Inflammatory macrophage treated with lipopolysaccharide for 1 hour (primary cell): Measurements from ENCODE around the gene EIF4E2.
"Not testable (repeated sequence)": the region's sequence is repeated elsewhere in the genome, so short reads cannot be mapped to it uniquely, and the experiment has no call there.

Source experiments
- DNase-seq, 2 donors: peaks; one replicate each; pipeline ENCODE4 v3.0.0-alpha.2; 2020 to 2022

EIF4E2 gene

DNA sequence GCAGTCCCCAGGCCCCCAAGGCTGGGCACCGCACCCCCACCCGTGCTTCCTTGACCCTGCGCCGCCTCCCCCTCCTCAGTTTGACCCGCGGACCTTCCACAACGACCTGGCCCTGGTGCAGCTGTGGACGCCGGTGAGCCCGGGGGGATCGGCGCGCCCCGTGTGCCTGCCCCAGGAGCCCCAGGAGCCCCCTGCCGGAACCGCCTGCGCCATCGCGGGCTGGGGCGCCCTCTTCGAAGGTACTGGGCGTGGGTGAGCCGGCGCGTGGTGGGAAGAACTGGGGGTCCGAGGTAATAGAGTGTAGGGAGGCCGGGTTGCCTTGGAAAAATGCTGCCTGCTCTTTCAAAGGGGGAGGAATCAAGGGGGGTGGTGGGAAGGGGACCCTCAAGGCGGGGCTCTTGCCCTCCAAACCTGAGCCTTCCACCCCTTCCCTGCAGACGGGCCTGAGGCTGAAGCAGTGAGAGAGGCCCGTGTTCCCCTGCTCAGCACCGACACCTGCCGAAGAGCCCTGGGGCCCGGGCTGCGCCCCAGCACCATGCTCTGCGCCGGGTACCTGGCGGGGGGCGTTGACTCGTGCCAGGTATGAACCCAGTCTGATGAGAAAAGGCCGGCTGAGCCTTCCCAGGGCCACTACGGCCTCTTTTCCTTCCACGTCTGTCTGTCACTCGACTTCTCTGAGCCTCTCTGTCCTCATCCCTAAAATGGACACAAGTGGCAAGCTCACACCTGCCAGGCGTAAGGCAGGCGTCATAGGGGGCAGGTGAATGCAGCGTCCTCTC, 27.7 kb upstream of the EIF4E2 start:
- DNase-seq: no peak

GRCh38 chr2:232523402-232523681, 27.1 kb upstream of the EIF4E2 start:
- no peak for DNase-seq

DNA sequence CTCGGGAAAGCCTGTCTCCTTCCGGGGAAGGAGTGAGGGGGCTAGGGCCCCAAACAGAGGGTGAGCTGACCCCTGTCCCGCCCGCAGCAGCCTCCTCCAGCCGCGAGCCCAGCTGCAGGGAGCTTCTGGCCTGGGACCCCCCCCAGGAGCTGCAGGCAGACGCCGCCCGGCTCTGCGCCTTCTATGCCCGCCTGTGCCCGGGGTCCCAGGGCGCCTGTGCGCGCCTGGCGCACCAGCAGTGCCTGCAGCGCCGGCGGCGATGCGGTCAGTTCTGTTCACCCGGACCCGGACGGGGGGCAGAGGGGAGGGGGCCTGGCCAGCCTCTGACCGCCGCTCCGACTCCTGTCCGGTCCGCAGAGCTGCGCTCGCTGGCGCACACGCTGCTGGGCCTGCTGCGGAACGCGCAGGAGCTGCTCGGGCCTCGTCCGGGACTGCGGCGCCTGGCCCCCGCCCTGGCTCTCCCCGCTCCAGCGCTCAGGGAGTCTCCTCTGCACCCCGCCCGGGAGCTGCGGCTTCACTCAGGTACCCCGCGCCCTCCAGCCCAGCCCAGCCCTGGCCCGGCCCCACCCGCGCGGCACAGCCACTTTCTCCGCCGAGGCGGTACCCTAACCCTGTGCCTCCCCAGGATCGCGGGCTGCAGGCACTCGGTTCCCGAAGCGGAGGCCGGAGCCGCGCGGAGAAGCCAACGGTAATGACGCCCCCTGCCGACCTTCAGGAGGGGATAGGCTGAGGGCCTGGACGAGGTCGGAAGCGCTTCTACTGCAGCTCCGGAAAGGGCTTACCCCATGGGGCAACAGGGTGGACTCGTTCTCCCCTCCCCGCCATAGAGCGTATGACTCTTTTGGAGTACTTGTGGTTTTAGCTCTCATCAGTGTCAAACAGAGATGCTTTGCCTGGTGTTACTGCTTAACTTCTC, 26.5 kb upstream of the EIF4E2 start:
- peak; percentile 15 to 40 for DNase-seq

- no peak for DNase-seq
These were observed 25.7 kb upstream of the EIF4E2 start for GRCh38 chr2:232524771-232525170.

GRCh38 chr2:232525199-232525598, 25.3 kb upstream of the EIF4E2 start:
- DNase-seq: no peak

GRCh38 chr2:232525791-232526371, 24.6 kb upstream of the EIF4E2 start, which contains the start of gene CHRND:
Gene CHRND, plus strand, starts transcription at chr2:232526160. Its CDS starts 56 bp downstream, at chr2:232526216.
- no peak for DNase-seq

DNA sequence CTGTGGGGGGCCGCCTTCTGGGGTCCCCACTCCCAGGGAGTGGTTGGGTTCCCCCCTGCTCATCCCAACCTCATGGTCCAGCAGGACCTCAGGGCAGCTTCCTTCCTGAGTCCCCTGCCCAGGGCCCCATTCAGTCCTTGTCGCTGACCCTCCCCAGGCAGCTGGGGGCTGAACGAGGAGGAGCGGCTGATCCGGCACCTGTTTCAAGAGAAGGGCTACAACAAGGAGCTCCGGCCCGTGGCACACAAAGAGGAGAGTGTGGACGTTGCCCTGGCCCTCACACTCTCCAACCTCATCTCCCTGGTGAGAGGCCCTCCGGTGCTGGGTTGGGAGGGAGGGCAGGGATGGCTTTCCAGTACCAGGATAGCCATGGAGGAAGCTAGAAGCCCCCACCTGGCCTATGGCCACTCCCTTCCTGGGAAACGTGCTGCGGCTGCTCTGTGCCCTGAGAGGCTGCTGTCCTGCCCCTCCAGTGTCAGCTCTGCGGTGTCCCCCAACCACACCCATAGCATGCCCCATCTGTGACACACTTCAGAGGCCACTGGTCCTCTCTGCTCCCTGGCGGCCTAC, 24.0 kb upstream of the EIF4E2 start:
- DNase-seq: no peak

GRCh38 chr2:232527905-232528470, 22.5 kb upstream of the EIF4E2 start:
- DNase-seq: no peak

- peak; percentile 37 to 54 for DNase-seq
These were observed 21.6 kb upstream of the EIF4E2 start for GRCh38 chr2:232528746-232529460.

DNA sequence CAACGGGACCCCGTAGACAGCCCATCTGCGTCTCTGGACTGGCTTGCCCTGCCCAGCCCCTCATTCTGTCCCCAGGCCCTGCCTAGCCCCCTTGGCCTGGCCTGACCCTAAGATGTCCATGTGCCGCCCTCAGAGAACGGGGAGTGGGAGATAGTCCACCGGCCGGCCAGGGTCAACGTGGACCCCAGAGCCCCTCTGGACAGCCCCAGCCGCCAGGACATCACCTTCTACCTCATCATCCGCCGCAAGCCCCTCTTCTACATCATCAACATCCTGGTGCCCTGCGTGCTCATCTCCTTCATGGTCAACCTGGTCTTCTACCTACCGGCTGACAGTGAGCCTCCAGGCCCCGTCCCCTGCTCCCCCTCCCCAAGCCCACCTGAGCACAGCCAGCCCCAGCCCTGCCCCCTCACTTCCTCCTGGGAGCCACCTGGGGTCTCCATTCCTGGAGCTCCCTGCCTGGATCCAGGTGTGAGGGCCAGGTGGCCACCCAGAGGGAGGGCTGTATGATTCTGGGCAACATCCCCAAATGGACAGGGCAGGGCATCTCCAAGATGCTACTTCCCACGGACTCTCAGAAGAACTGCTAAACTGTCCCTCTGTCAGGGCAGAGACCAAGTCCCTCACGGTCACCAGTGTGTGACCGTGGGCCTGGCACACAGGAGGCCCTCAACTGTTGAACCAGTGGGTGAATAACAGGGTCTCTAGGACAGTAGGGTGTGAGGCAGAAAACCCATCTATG, 20.5 kb upstream of the EIF4E2 start:
- no peak for DNase-seq

DNA sequence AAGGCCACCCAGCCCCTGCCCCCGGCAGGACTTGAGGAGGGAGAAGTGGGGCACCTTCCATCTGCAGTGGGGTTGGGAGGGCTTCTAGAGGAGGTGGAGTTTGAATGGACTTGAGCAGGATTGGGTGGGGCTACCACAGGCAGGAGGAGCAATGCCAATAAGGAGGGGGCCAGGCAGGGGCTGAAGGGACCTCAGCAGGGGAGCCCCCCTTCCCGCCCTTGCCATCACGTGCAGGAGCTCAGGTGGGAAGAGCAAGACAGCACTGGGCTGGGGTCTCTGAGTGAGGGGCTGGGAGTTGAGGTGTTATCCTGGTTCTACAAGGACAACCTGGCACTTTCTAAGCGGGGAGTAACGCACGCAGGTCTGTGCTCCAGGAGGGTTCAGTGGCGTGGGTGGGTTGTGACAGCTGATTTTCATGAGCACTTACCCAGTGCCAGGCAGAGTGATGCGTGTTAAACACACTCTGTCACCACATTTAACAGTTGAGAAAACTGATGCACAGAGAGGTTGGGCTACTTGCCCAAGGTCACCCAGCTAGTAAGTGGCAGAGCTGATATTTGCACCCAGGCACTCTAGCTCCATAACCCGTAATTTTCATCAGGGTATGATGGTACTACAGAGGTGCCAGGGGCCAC, 19.7 kb upstream of the EIF4E2 start:
- DNase-seq: no peak

- DNase-seq: no peak
These were observed 18.1 kb upstream of the EIF4E2 start for GRCh38 chr2:232532419-232532818.

DNA sequence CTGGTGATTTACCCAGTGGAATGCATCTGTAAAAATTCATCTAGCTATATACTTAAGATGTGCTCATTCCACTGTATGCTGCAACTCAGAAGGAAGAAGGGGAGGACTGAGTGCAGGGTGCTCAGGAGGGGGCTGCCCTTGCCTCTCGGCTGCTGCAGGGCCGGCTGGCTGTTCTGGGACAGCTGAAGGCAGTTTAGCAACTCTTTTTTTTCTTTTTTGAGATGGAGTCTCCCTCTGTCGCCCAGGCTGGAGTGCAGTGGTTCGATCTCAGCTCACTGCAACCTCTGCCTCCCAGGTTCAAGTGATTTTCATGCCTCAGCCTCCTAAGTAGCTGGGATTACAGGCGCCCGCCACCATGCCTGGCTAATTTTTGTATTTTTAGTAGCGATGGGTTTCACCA, 17.7 kb upstream of the EIF4E2 start:
- DNase-seq: not testable (repeated sequence)

GRCh38 chr2:232533944-232534710, 16.4 kb upstream of the EIF4E2 start:
- no peak for DNase-seq

DNA sequence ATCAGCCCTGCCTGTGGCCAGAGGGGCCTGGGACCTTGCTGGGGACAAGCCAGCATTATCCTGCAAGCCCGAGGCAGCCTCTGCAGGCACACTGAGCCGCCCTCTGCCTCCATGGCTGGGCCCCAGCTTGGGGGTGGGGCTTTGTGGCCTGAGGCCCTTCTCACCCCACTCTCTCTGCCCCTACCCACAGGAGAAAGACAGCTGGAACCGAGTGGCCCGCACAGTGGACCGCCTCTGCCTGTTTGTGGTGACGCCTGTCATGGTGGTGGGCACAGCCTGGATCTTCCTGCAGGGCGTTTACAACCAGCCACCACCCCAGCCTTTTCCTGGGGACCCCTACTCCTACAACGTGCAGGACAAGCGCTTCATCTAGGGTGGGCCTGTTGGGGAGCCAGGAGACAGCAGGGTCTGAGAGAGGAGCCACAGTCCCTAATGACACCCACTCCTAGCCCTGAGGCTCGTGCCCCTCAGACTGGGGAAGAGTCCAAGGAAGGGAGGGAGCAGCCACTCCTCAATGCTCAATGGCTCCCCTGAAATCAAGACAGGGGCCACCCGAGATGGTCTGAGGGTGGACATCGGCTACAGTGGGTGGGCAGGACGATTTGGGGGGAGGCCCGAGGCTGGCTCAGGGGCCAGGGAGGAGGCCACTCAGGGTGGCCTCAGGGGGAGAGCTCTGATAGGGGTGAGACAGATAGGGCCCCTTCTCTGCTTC, 15.4 kb upstream of the EIF4E2 start:
- DNase-seq: no peak

GRCh38 chr2:232535761-232536530, 14.5 kb upstream of the EIF4E2 start:
- peak in 1 of 2 donors; percentile 44 for DNase-seq

GRCh38 chr2:232537079-232537478, 13.4 kb upstream of the EIF4E2 start:
- DNase-seq: no peak

DNA sequence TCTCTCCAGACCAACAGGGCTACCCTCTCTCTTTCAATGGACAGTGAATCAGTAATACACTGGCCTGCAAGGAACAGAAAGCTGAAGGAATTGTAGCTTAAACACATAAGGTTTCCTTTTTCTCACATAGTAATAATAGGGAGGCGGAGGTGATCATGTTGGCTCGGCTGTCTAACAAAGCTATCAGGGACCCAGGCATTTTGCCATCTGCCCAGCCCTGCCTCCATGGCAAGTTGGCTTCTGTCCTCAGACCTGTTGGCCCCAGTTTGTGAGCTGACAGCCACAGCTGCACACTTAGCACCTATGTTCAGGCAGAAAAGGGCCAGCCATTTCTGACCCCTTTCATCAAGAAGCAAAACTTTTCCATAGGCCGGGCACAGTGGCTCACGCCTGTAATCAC, 13.0 kb upstream of the EIF4E2 start:
- DNase-seq: no peak

DNA sequence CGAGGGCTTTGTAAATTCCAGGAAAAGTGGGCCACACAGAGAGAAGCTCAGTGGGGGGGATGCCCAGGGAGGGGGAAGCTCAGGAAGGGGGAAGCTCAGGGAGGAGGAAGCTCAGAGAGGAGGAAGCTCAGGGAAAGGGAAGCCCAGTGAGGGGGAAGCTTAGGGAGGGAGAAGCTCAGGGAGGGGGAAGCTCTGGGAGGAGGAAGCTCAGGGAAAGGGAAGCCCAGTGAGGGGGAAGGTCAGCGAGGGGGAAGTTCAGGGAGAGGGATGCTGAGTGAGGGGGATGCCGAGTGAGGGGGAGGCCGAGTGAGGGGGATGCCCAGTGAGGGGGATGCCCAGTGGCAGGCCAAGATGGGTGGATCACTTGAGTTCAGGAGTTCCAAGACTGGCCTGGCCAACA, 11.8 kb upstream of the EIF4E2 start:
- peak; percentile 82 to 89 for DNase-seq
